HG03139 (cell line): ENCODE results near the gene PLIN4.
"Not testable (repeated sequence)": the region's sequence is repeated elsewhere in the genome, so short reads cannot be mapped to it uniquely, and the experiment has no call there.

ENCODE experiments used
- ATAC-seq: cut with Tn5 transposase; IDR thresholded peaks from one replicate; pipeline ENCODE4 v1.9.1; 2021; ENCODE audit not compliant: unreplicated experiment

The PLIN4 gene

GRCh38 chr19:4527377-4527776 lies 9.1 kb upstream of the PLIN4 start:
- ATAC-seq, result not testable (repeated sequence)

DNA sequence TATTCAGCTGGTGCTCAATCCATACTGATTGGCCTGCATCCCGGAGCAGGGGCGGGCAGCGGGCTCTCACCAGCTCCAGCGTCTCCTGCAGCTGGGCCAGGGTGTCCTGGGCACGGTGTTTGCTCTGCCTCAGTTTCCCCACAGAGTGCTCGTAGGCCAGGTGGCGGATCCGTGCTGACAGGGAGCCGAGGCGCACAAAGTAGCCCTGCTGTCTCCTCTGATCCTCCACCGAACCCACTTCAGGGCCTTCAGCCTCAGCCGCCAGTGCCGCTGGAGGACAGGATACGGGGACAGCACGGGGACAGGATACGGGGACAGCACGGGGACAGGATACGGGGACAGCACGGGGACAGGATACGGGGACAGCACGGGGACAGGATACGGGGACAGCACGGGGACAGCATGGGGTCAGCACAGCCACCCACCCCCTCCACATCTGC lies 7.3 kb upstream of the PLIN4 start:
- no peak for ATAC-seq

DNA sequence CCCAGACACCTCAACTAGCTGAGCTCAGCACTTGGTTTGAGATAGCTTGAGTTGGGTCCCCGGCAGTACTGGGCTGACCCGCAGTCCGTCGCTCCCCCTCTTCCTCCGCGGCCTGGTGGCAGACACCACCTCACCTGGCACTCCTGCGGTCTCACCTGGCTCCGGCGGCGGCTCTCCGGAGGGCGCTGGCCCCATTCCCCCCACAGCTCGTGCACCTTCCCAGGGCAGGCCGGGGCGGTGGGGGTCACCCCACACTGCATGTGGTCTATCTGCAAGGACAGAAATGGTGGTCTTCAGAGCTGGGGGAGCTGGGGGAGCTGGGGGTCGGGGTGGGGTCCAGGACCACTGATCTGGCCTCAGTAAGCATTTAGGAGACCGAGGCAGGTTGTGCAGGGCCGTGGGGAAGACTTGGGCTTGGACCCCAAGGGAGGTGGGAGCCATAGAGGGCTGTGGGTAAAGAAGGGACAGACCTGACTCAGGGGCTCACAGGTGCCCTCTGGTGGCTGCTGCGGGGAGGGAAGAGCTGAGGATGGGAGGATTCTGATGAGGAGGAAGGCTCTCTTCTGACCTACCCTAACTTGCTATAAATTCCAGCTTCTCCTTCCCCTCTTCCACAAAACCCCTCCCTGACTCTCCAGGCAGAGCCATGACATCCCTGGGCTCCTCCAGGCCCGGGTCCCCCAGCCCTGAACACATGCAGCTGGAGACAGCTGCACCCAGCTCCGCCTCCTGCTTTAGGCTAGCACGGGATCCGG lies 6.7 kb upstream of the PLIN4 start:
- no peak for ATAC-seq

DNA sequence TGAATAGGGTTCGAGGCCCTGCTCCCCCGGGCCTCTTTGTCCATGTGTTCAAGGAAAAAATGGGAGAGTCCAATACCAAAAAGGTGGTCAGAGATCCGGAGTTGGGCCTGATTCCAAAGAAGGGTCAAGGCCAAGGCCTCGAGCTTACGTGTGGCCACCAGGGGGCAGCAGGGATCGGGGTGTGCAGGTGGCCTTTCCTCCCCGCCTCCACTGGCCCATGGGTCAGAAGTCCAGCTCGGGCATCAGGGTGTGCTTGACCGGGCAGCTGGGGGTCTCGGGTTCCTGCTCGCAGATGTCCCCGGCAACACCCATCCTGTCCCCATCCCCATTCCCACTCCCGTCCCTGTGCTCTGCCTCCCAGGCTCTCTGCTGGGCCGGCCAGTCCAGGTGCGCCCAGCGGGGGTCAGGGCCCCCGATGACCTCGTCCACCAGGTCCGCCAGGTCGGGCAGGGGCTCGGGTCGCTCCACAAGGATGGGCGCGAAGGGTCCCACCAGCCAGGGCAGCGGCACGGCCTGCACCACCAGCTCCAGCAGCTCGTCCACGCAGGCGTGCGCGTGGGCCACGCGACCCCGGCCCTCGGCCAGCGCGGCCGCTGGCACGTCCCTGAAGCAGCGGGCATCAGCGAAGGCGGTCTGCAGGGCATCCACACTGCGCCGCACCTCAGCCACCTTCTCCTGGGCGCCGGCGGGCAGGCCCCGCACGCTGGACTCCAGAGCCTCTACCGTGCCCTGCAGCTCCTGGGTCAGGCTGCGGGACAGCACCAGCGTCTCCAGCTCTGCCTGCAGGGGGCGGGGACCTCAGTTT lies 5.2 kb upstream of the PLIN4 start:
- ATAC-seq, result no peak

- ATAC-seq, result no peak
Measured at GRCh38 chr19:4522291-4523002, 4.2 kb upstream of the PLIN4 start.

DNA sequence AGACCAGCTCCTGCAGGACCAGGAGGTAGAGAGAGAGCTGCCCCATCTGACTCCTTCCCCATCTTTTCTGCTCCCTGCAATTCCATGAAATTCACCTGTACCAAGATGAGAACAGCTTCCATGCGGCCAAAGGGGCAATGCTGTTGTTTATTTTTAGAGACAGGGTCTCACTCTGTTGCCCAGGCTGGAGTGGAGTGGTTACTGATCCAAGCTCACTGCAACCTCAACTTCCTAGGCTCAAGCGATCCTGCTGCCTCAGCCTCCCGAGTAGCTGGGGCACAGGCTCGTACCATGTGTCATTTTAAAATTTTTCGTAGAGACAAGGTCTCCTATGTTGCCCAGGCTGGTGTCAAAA lies 3.6 kb upstream of the PLIN4 start:
- ATAC-seq, result no peak

- no peak for ATAC-seq
Measured at GRCh38 chr19:4521170-4521887, 3.0 kb upstream of the PLIN4 start.

- ATAC-seq, result no peak
Measured at GRCh38 chr19:4519521-4520277, 1.4 kb upstream of the PLIN4 start.

GRCh38 chr19:4519172-4519496 lies 848 bp upstream of the PLIN4 start:
- ATAC-seq, result no peak

- ATAC-seq, result no peak
Measured at GRCh38 chr19:4517451-4518057, 732 bp downstream of the PLIN4 start.

DNA sequence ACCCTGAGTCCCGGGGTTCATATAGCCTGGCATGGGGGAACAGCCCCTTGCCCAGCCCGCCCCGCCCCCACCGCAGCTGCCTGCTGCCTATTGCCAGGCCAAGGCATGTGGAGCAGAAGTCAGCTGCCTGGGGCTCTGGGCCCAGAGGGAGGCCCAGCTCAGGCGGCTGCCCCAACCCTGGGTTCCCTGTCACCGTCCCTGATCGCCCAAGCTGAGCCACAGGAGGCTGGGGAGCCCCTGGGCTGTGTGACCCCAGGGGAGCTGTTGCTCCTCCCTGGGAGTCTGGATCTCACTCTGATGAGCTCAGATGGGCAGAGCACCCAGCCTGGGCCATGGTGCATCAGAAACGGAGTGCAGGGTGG lies 1.4 kb downstream of the PLIN4 start:
- no peak for ATAC-seq

DNA sequence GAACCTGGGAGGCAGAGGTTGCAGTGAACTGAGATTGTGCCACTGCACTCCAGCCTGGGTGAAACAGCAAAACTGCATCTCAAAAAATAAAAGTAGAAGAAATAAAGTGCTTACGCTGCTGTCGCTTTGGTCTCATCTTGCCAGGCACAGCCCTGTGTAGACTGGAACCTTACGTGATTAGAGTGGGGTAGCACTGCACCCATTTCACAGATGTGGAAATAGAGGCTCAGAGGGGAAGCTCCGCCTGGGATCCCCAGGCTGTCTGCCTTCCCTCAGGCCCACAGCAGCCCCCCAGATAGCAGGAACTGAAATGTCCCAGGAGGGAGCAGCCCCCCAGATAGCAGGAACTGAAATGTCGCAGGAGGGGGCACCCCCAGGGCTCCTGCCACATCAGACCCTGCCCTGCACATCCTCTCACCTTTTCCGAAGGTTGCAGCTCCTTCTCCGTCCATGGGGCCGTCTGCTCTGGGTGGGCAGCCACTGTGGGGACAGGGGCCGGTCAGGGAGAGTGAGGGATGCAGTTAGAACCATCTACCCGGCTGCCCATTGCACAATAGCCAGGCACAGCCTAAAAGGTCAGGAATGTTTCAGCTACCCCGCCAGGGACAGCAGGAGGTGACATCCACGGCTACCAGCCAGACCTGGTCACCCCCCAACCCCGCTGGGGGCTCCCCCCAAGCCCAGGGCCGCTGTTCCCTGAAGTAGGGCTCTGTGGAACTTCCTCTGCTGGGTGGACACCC lies 1.9 kb downstream of the PLIN4 start:
- no peak for ATAC-seq

- ATAC-seq, result no peak
Measured at GRCh38 chr19:4515732-4516131, 2.6 kb downstream of the PLIN4 start.

DNA sequence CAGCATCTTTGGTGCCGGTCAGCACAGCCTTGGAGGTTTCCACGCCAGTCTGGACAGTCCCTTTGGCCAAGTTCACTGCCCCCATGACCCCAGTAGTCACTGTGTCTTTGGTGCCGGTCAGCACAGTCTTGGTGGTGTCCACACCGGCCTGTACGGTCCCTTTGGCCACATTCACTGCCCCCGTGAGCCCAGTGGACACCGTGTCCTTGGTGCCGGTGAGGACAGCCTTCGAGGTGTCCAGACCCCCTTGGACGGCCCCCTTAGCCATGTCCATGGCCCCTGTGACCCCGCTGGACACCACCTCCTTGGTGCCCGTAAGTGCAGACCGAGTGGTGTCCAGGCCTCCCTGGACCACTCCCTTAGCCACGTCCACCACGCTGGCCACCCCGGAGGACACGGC lies 5.0 kb downstream of the PLIN4 start:
- no peak for ATAC-seq

GRCh38 chr19:4512070-4512469 lies 6.2 kb downstream of the PLIN4 start:
- no peak for ATAC-seq

DNA sequence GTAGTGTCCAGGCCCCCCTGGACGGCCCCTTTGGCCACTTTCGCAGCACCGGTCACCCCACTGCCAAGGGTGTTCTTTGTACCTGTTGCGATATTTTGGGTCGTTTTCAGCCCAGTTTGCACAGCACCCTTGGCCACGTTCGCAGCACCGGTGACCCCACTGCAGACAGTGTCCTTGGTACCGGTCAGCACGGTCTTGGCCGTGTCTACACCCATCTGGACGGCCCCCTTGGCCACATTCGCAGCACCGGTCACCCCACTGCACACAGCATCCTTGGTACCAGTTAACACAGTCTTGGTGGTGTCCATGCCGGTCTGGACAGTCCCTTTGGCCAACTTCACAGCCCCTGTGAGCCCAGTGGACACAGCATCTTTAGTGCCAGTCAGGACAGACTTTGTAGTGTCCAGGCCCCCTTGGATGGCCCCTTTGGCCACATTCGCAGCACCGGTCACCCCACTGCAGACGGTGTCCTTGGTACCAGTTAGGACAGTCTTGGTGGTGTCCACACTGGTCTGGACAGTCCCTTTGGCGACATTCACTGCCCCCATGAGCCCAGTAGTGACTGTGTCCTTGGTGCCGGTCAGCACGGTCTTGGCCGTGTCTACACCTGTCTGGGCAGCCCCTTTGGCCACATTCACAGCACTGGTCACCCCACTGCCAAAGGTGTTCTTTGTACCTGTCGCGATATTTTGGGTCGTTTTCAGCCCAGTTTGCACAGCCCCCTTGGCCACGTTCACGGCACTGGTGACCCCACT lies 6.8 kb downstream of the PLIN4 start:
- ATAC-seq, result no peak

DNA sequence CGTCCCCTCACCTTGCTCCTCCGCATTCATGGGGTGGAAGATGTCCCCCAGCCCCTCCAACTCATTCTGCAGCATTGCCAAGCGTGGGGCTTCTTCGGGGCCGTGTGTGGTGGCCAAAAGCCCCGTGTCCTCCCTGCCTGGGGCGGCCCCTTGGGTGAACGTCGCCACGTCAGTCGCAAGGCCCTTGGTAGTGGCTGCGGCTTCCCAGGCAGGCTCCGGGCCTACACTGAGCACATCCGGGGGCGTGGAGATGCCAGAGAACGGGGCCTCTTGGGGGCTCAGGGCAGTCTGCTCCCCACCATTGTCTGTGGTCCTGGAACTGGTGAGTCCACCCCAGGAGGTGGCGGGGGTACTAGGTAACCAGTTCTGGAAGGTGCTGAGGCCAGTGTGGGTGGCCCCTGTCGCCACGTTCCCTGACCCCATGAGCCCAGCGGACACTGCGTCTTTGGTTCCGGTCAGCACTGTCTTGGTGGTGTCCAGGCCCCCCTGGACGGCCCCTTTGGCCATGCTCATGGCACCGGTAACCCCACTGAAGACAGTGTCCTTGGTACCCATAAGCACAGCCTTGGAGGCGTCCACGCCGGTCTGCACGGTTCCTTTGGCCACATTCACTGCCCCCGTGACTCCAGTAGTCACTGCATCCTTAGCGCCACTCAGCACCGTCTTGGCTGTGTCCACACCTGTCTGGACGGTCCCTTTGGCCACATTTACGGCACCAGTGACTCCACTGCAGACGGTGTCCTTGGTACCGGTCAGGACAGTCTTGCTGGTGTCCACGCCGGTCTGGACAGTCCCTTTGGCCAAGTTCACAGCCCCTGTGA lies 7.6 kb downstream of the PLIN4 start:
- no peak for ATAC-seq

- no peak for ATAC-seq
Measured at GRCh38 chr19:4508698-4509097, 9.6 kb downstream of the PLIN4 start.
